ENCODE results near the gene PRR16. TPM values are rescaled to one million over a fixed set of nuclear protein-coding genes. Genes with fewer than 3 reads are reported as not detected.

Gene PRR16
- total RNA-seq, 4 donors from 2014 or later, result 2.2 to 19.7 (median 5.9) TPM

DNA sequence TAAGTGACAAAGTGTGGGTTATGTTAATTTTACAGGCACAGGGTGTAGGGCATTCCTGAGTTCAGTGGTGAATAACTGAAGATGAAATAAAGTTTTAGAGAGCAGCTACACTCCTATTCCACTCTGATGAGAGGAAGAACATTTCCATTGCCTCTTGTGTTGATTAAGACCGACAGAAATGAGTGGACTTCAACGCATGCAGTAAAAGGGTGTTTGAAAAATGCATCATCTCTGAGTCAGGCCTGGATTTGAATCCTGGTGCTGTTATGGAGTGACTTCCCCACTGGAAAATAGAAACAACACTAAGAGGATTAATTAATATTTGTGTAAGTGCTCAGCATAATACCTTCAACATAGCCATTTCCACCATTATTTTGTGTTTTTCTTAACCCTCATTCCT, 86.3 kb downstream of the PRR16 start:
- TF ChIP-seq, protein P1, sequence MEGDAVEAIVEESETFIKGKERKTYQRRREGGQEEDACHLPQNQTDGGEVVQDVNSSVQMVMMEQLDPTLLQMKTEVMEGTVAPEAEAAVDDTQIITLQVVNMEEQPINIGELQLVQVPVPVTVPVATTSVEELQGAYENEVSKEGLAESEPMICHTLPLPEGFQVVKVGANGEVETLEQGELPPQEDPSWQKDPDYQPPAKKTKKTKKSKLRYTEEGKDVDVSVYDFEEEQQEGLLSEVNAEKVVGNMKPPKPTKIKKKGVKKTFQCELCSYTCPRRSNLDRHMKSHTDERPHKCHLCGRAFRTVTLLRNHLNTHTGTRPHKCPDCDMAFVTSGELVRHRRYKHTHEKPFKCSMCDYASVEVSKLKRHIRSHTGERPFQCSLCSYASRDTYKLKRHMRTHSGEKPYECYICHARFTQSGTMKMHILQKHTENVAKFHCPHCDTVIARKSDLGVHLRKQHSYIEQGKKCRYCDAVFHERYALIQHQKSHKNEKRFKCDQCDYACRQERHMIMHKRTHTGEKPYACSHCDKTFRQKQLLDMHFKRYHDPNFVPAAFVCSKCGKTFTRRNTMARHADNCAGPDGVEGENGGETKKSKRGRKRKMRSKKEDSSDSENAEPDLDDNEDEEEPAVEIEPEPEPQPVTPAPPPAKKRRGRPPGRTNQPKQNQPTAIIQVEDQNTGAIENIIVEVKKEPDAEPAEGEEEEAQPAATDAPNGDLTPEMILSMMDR (IDR thresholded peaks at IDR 0.05), result no peak
- no peak for TF ChIP-seq POLR2A (IDR thresholded peaks at IDR 0.05)
- DNase-seq, result no peak
- no peaks in the 10 kb centered on the region for H3K27me3 ChIP-seq
- H3K27ac ChIP-seq, result peak overlapping the region in 1 of 2 donors; percentile 14
- no peaks in the 10 kb centered on the region for H3K4me1 ChIP-seq
- no peak overlapping the region for H3K4me3 ChIP-seq
- no peaks in the 10 kb centered on the region for H3K36me3 ChIP-seq
- intact Hi-C loops (cut with DNase I; ENCODE audit: low total_unique reads), result no loop called here
- H3K9me3 ChIP-seq, result no peaks in the 10 kb centered on the region

DNA sequence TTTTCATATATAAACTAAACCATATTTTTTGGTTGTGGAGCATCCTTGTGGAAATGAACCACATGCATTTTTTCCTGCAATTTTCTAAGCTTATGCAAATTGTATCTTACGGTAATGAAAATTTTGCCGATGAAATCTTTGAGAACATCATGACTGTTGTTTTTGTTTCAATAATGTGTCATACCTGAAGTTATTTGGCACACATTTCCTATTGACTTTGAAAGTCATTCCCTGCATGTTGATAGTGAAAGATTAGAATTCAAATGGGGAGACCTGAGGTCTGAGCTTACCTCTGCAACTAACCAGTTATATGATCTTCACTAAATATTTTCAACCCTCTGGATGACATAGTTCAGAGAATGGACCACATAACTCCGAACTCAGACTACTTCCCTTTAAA, 88.5 kb downstream of the PRR16 start:
- DNase-seq, result no peak
- no peak overlapping the region for H3K27ac ChIP-seq
- TF ChIP-seq POLR2A (IDR thresholded peaks at IDR 0.05), result no peak
- no peaks in the 10 kb centered on the region for H3K36me3 ChIP-seq
- no peaks in the 10 kb centered on the region for H3K4me1 ChIP-seq
- intact Hi-C loops (cut with DNase I; ENCODE audit: low total_unique reads), result no loop called here
- no peaks in the 10 kb centered on the region for H3K27me3 ChIP-seq
- H3K9me3 ChIP-seq, result no peaks in the 10 kb centered on the region
- no peak overlapping the region for H3K4me3 ChIP-seq

DNA sequence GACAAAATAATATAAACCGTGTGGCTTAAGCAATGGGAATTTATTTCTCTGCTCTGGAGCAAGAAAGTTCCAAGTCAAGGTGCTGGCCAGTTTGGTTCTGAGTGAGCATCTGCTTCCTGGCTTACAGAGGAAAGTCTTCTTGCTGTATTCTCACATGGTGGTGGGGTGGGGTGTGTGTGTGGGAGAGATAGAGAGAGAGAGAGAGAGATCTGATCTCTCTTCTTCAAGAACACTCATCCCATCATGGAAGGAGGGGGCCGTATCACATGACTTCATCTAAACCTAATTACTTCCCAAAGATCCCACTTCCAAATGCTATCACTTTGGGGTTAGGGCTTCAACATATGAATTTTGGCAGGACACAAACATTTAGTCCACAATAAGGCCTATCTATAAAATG, 91.2 kb downstream of the PRR16 start:
- H3K36me3 ChIP-seq, result no peaks in the 10 kb centered on the region
- H3K4me3 ChIP-seq, result no peak overlapping the region
- no peaks in the 10 kb centered on the region for H3K4me1 ChIP-seq
- intact Hi-C loops (cut with DNase I; ENCODE audit: low total_unique reads), result no loop called here
- H3K9me3 ChIP-seq, result no peaks in the 10 kb centered on the region
- TF ChIP-seq POLR2A (IDR thresholded peaks at IDR 0.05), result no peak
- TF ChIP-seq, protein P1 (IDR thresholded peaks at IDR 0.05), result no peak
- DNase-seq, result no peak
- H3K27me3 ChIP-seq, result no peaks in the 10 kb centered on the region
- H3K27ac ChIP-seq, result no peak overlapping the region

DNA sequence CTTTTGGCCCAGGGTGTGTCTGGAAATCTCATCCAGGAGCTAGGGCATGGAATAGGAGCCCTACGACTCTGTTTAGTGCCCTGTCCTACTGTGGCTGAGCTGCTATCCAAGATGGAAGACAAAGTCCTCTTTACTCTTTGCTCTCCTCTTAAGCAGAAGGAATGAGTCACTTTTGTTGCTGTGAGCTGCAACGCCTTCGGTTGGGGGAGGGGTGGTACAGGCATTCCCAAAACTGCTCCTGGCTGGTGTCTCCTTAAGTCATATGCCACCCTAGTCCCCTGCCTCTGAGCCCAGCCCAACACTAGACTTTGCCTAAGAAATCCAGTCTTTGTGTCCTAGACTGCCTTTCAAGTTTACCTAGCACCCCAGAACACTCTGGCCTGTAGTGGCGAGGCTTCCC, 99.9 kb downstream of the PRR16 start:
- H3K4me3 ChIP-seq, result no peak overlapping the region
- intact Hi-C loops (cut with DNase I; ENCODE audit: low total_unique reads), result no loop called here

DNA sequence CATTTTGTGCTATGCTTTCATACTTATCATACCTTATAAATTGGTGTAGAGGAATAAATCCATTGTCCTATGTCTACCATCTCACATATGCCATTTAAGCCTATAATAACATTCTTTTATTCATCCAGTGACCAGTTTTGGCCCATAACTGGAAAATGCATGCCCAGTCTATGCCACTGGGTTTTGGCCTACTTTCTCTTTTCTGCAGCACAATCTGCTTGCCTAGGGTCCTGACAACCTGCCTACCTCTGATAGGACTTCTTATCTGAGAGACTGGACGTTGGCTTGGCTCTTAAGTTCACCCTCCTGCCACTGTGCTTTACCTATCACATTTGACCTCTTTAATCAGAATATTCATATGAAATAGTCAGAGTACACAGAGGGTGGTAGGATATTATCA, 103.0 kb downstream of the PRR16 start:
- TF ChIP-seq POLR2A (IDR thresholded peaks at IDR 0.05), result no peak
- TF ChIP-seq, protein P1 (IDR thresholded peaks at IDR 0.05), result no peak
- no peaks in the 10 kb centered on the region for H3K36me3 ChIP-seq
- no peak for DNase-seq
- H3K4me1 ChIP-seq, result no peaks in the 10 kb centered on the region
- intact Hi-C loops (cut with DNase I; ENCODE audit: low total_unique reads), result no loop called here
- no peaks in the 10 kb centered on the region for H3K9me3 ChIP-seq
- H3K27ac ChIP-seq, result no peak overlapping the region
- H3K27me3 ChIP-seq, result no peaks in the 10 kb centered on the region
- no peak overlapping the region for H3K4me3 ChIP-seq

More for the DNA sequence above, 99.9 kb downstream of the PRR16 start:
- no peak for TF ChIP-seq POLR2A (IDR thresholded peaks at IDR 0.05)
- TF ChIP-seq, protein P1 (IDR thresholded peaks at IDR 0.05), result no peak
- Histone ChIP-seq H3K27ac (no peak overlapping the region), H3K4me1 (no peaks in the 10 kb centered on the region), H3K36me3 (no peaks in the 10 kb centered on the region), H3K27me3 (no peaks in the 10 kb centered on the region), H3K9me3 (no peaks in the 10 kb centered on the region)
- no peak for DNase-seq

DNA sequence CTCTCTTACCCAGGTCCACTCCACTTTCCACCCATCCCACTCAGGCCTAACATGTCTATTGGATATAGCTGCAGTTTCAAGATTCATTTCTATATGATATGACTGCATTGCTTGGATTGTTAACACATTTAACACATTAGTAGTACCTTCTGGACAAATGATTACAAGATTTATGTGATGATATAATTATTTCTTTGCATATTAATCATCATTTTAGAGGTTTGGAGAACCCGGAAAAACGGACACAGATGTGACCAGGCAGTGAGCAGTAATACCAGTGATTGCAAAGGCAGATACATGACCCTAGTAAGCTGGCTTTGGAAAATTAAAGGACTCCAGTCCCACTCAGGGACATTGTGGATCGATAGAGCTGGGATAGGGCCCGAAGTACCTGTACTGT, 103.8 kb downstream of the PRR16 start:
- Histone ChIP-seq H3K36me3 (no peaks in the 10 kb centered on the region), H3K4me3 (no peak overlapping the region), H3K4me1 (no peaks in the 10 kb centered on the region), H3K27me3 (no peaks in the 10 kb centered on the region), H3K27ac (no peak overlapping the region), H3K9me3 (no peaks in the 10 kb centered on the region)
- intact Hi-C loops (cut with DNase I; ENCODE audit: low total_unique reads), result no loop called here
- TF ChIP-seq, protein P1 (IDR thresholded peaks at IDR 0.05), result no peak
- TF ChIP-seq POLR2A (IDR thresholded peaks at IDR 0.05), result no peak
- DNase-seq, result no peak
